Hepatocyte (in vitro differentiated cells): ENCODE results near the gene ST14. TPM values are rescaled to one million over a fixed set of nuclear protein-coding genes. Genes with fewer than 3 reads are reported as not detected.
A peak's percentile ranks its signal among the peaks of the same experiment; 100 is the strongest.

ENCODE experiments used
- DNase-seq: peaks from one replicate; pipeline ENCODE4 v3.0.0-alpha.2; 2016; ENCODE audit warnings: low spot score
- H2AFZ ChIP-seq: fragments of 200-600 bp; sonication (generic); 2 replicates; pipeline ENCODE4 v1.6.0; 2016; ENCODE audit warnings: antibody characterized with exemption, mild to moderate bottlenecking
- H3K27ac ChIP-seq: fragments of 200-600 bp; sonication (generic); 2 replicates; pipeline ENCODE4 v1.5.1; 2016; ENCODE audit warnings: mild to moderate bottlenecking
- H3K27me3 ChIP-seq: fragments of 200-600 bp; sonication (generic); 2 replicates; pipeline ENCODE4 v1.6.1; 2016
- H3K36me3 ChIP-seq: fragments of 200-600 bp; sonication (generic); replicated peaks from 2 replicates; pipeline ENCODE4 v1.5.1; 2016; ENCODE audit warnings: low read depth; ENCODE audit not compliant: insufficient read depth
- H3K4me1 ChIP-seq: fragments of 200-600 bp; sonication (generic); 2 replicates; pipeline ENCODE4 v1.5.1; 2016; ENCODE audit warnings: mild to moderate bottlenecking, moderate library complexity; ENCODE audit not compliant: insufficient read depth
- H3K4me2 ChIP-seq: fragments of 200-600 bp; sonication (generic); 2 replicates; pipeline ENCODE4 v1.6.0; 2016
- H3K4me3 ChIP-seq: fragments of 200-600 bp; sonication (generic); 2 replicates; pipeline ENCODE4 v1.5.1; 2016; ENCODE audit warnings: mild to moderate bottlenecking
- H3K79me2 ChIP-seq: fragments of 200-600 bp; sonication (generic); 2 replicates; pipeline ENCODE4 v1.6.0; 2017; ENCODE audit warnings: mild to moderate bottlenecking
- H3K9me2 ChIP-seq: fragments of 200-600 bp; sonication (generic); replicated peaks from 2 replicates; pipeline ENCODE4 v1.6.0; 2017; ENCODE audit warnings: mild to moderate bottlenecking; ENCODE audit not compliant: insufficient read depth
- H3K9me3 ChIP-seq: fragments of 200-600 bp; sonication (generic); 2 replicates; pipeline ENCODE4 v1.5.1; 2016; ENCODE audit warnings: low read depth, mild to moderate bottlenecking
- H4K20me1 ChIP-seq: fragments of 200-600 bp; sonication (generic); 2 replicates; pipeline ENCODE4 v1.6.0; 2016; ENCODE audit warnings: mild to moderate bottlenecking; ENCODE audit not compliant: insufficient read depth, poor library complexity, severe bottlenecking
- EZH2 ChIP-seq: fragments of 200-600 bp; sonication (generic); IDR thresholded peaks from 2 replicates; pipeline ENCODE4 v1.6.1; 2016; ENCODE audit warnings: antibody characterized with exemption, mild to moderate bottlenecking, borderline replicate concordance
- EZH2phosphoT487 ChIP-seq: fragments of 200-600 bp; sonication (generic); IDR thresholded peaks from one replicate; pipeline ENCODE4 v1.6.1; 2018; ENCODE audit warnings: antibody characterized with exemption, mild to moderate bottlenecking, low read depth, moderate library complexity; ENCODE audit not compliant: unreplicated experiment, severe bottlenecking
- WGBS: methylation state at CpG from one replicate; pipeline ENCODE4 v1.1.6; 2016; ENCODE audit warnings: low lambda C conversion rate; ENCODE audit errors: missing lambda C conversion rate; 5-methylcytosine and 5-hydroxymethylcytosine counted together
- polyA plus RNA-seq: library from polyadenylated mRNA; unstranded; fragments of >200 nt; fragmentation: Nextera tagmentation; extraction: Ambion mirVana; gene quantifications from 2 replicates; pipeline ENCODE4 v1.2.1, GENCODE V29; 2016
- total RNA-seq: library from RNA; depleted of rRNA; stranded (reverse); fragments of >200 nt; gene quantifications from 2 replicates; pipeline ENCODE4 v1.2.3, GENCODE V29; 2014
- TF ChIP-seq, protein P1 (sequence below): fragments of 200-600 bp; sonication (generic); IDR thresholded peaks from 2 replicates; pipeline ENCODE4 v1.5.1; 2016; ENCODE audit warnings: antibody characterized with exemption, mild to moderate bottlenecking; ENCODE audit not compliant: poor library complexity

Gene ST14
- total RNA-seq (80.8 and 85.2 TPM in 2 replicates), polyA plus RNA-seq (81.4 and 93.3 TPM in 2 replicates)

- peaks cover 25% of the 10 kb centered on the region for H3K4me1 ChIP-seq
- peaks cover 15% of the 10 kb centered on the region for H3K27me3 ChIP-seq
- no peaks in the 10 kb centered on the region for H3K9me3 ChIP-seq
- H2AFZ ChIP-seq, result peak within 1 kb of the TSS; percentile 42
- H4K20me1 ChIP-seq, result peaks cover 4% of the 10 kb centered on the region
- peaks cover 45% of the 10 kb centered on the region for H3K79me2 ChIP-seq
- peak within 1 kb of the TSS; percentile 86 for H3K4me2 ChIP-seq
- no peaks in the 10 kb centered on the region for H3K36me3 ChIP-seq
- DNase-seq, result peak; percentile 86
- no peak for TF ChIP-seq EZH2
- TF ChIP-seq, protein P1, sequence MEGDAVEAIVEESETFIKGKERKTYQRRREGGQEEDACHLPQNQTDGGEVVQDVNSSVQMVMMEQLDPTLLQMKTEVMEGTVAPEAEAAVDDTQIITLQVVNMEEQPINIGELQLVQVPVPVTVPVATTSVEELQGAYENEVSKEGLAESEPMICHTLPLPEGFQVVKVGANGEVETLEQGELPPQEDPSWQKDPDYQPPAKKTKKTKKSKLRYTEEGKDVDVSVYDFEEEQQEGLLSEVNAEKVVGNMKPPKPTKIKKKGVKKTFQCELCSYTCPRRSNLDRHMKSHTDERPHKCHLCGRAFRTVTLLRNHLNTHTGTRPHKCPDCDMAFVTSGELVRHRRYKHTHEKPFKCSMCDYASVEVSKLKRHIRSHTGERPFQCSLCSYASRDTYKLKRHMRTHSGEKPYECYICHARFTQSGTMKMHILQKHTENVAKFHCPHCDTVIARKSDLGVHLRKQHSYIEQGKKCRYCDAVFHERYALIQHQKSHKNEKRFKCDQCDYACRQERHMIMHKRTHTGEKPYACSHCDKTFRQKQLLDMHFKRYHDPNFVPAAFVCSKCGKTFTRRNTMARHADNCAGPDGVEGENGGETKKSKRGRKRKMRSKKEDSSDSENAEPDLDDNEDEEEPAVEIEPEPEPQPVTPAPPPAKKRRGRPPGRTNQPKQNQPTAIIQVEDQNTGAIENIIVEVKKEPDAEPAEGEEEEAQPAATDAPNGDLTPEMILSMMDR, result no peak
- no peak for TF ChIP-seq EZH2phosphoT487
- peak within 1 kb of the TSS; percentile 95 for H3K27ac ChIP-seq
- WGBS, result 4% methylated on average over 34 of the region's 89 CpGs
- H3K9me2 ChIP-seq, result no peaks in the 10 kb centered on the region
- peak within 1 kb of the TSS; percentile 64 for H3K4me3 ChIP-seq
Measured at GRCh38 chr11:130159657-130160497, at the start of gene ST14. TSS of gene ST14 (plus strand) at chr11:130159782. CDS start at chr11:130159980, 198 bp downstream.

DNA sequence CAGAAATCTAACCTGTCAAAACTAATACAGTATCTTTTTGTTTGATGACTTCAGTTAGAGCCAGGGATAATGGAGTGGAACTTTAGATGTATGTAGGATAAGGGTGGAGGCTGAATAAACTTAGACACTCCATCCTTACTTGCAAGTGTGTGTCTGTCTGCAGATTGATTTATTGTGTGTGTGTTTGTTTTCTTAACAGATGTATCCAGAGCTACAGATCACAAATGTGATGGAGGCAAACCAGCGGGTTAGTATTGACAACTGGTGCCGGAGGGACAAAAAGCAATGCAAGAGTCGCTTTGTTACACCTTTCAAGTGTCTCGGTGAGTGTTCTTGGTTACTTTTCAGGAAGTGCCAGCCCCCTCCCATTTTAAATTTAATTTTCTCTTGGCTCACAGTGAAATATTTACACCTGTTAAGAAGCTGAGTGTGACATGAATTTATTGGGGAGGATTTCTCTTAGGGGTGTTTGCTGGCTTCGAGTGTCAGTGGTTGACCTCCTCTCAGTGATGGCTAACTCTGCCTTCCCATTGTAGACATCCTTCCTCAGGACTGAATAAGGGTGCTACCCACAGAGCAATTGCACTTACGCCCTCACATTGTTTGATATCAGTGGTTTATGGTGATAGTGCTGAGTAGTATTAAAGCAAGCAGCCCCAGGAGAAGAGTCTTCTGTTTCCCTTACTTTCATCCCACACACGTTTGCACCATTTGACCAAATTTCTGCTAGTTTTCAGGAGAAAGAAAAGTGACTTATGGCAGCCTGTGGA lies 49.1 kb upstream of the ST14 start:
- no peak overlapping the region for H3K4me3 ChIP-seq
- H3K27me3 ChIP-seq, result no peaks in the 10 kb centered on the region
- H3K36me3 ChIP-seq, result no peaks in the 10 kb centered on the region
- no peak overlapping the region for H3K27ac ChIP-seq
- TF ChIP-seq, protein P1, result no peak
- TF ChIP-seq EZH2phosphoT487 (no peak), EZH2 (no peak)
- H3K4me1 ChIP-seq, result no peaks in the 10 kb centered on the region
- H3K9me3 ChIP-seq, result no peaks in the 10 kb centered on the region
- DNase-seq, result no peak
- 88% methylated on average over 7 of the region's 7 CpGs for whole genome bisulfite sequencing
- H3K4me2 ChIP-seq, result no peak overlapping the region
- no peak overlapping the region for H2AFZ ChIP-seq
- H3K9me2 ChIP-seq, result no peaks in the 10 kb centered on the region
- H3K79me2 ChIP-seq, result peaks cover 71% of the 10 kb centered on the region
- peaks cover 16% of the 10 kb centered on the region for H4K20me1 ChIP-seq

GRCh38 chr11:130112071-130112830 lies 47.3 kb upstream of the ST14 start:
- H3K36me3 ChIP-seq, result no peaks in the 10 kb centered on the region
- DNase-seq, result no peak
- 95% methylated on average over 10 of the region's 10 CpGs for WGBS
- peaks cover 65% of the 10 kb centered on the region for H3K79me2 ChIP-seq
- peaks cover 6% of the 10 kb centered on the region for H4K20me1 ChIP-seq
- H2AFZ ChIP-seq, result no peak overlapping the region
- no peak overlapping the region for H3K27ac ChIP-seq
- no peaks in the 10 kb centered on the region for H3K9me3 ChIP-seq
- no peaks in the 10 kb centered on the region for H3K9me2 ChIP-seq
- TF ChIP-seq, protein P1, result no peak
- TF ChIP-seq EZH2phosphoT487 (no peak), EZH2 (no peak)
- no peaks in the 10 kb centered on the region for H3K4me1 ChIP-seq
- H3K27me3 ChIP-seq, result no peaks in the 10 kb centered on the region
- H3K4me2 ChIP-seq, result no peak overlapping the region
- no peak overlapping the region for H3K4me3 ChIP-seq
